GM12801 (cell line): ENCODE data around the gene ARHGEF2.

Experiments used
- CTCF ChIP-seq: IDR thresholded peaks from one replicate; pipeline ENCODE4 v1.5.1; 2011; ENCODE audit warnings: control low read depth; ENCODE audit not compliant: insufficient read length; ENCODE audit errors: extremely low read depth

ARHGEF2 gene

GRCh38 chr1:155920717-155921116 lies 57.6 kb downstream of the ARHGEF2 start:
- TF ChIP-seq CTCF = no peak

GRCh38 chr1:155919801-155920200 lies 58.5 kb downstream of the ARHGEF2 start:
- TF ChIP-seq CTCF = no peak

GRCh38 chr1:155918660-155919059 lies 59.7 kb downstream of the ARHGEF2 start:
- no peak for TF ChIP-seq CTCF

- no peak for TF ChIP-seq CTCF
Measured at GRCh38 chr1:155913969-155914757, 64.2 kb downstream of the ARHGEF2 start.

- no peak for TF ChIP-seq CTCF
Measured at GRCh38 chr1:155912056-155912536, 66.3 kb downstream of the ARHGEF2 start.

GRCh38 chr1:155911156-155912055 lies 66.9 kb downstream of the ARHGEF2 start, which contains the start of gene RIT1:
Gene RIT1, minus strand, starts transcription at chr1:155911349. Its CDS starts 588 bp downstream, at chr1:155910761.
- TF ChIP-seq CTCF = no peak

GRCh38 chr1:155910621-155911121 lies 67.7 kb downstream of the ARHGEF2 start:
- no peak for TF ChIP-seq CTCF
